HepG2 (cell line): ENCODE results near the gene SLC2A10. TPM values are rescaled to one million over a fixed set of nuclear protein-coding genes. Genes with fewer than 3 reads are reported as not detected.

Experiments used
- AFF4 ChIP-seq: sonication (generic); formaldehyde crosslinking; IDR thresholded peaks from 2 replicates; pipeline ENCODE4 v1.4.0; 2020; ENCODE audit warnings: missing genetic modification reagents
- ATRX ChIP-seq: sonication (generic); formaldehyde crosslinking; IDR thresholded peaks from 2 replicates; pipeline ENCODE4 v1.4.0; 2020; ENCODE audit warnings: missing genetic modification reagents, borderline replicate concordance
- CEBPG ChIP-seq: IDR thresholded peaks from 2 replicates; pipeline ENCODE4 v1.6.1; 2016
- DDIT3 ChIP-seq: sonication (generic); formaldehyde crosslinking; IDR thresholded peaks from 2 replicates; pipeline ENCODE4 v1.4.0; 2020; ENCODE audit warnings: mild to moderate bottlenecking, missing genetic modification reagents
- ETV5 ChIP-seq: IDR thresholded peaks from 2 replicates; pipeline ENCODE4 v1.6.1; 2018; ENCODE audit warnings: missing biosample characterization, missing genetic modification reagents, inconsistent platforms, borderline replicate concordance
- IKZF1 ChIP-seq: fragments of 450-650 bp; IDR thresholded peaks from 2 replicates; pipeline ENCODE4 v1.7.1; 2016
- KDM1A ChIP-seq: IDR thresholded peaks from 2 replicates; pipeline ENCODE4 v1.6.1; 2016; ENCODE audit warnings: missing compliant biosample characterization
- MTF2 ChIP-seq: sonication (generic); formaldehyde crosslinking; IDR thresholded peaks from 2 replicates; pipeline ENCODE4 v1.5.0; 2020; ENCODE audit warnings: missing genetic modification reagents, borderline replicate concordance
- PHB2 ChIP-seq: fragments of 450-650 bp; IDR thresholded peaks from 2 replicates; pipeline ENCODE4 v1.6.1; 2018; ENCODE audit not compliant: partially characterized antibody
- POLR2AphosphoS5 ChIP-seq: IDR thresholded peaks from 2 replicates; pipeline ENCODE4 v1.6.1; 2012; ENCODE audit warnings: low read depth, low read length
- RFXAP ChIP-seq: sonication (generic); formaldehyde crosslinking; IDR thresholded peaks from 2 replicates; pipeline ENCODE4 v1.4.0; 2020; ENCODE audit warnings: missing genetic modification reagents, borderline replicate concordance
- SNRNP70 ChIP-seq: fragments of 200-400 bp; formaldehyde crosslinking; IDR thresholded peaks from 2 replicates; pipeline ENCODE4 v1.6.1; 2017; ENCODE audit warnings: mild to moderate bottlenecking, low read depth, low read length, moderate library complexity
- SRSF9 ChIP-seq: fragments of 200-400 bp; formaldehyde crosslinking; IDR thresholded peaks from 2 replicates; pipeline ENCODE4 v1.6.1; 2018; ENCODE audit warnings: borderline replicate concordance, mild to moderate bottlenecking, low read depth, low read length; ENCODE audit not compliant: insufficient read depth, poor library complexity, severe bottlenecking
- ZNF142 ChIP-seq: sonication (generic); formaldehyde crosslinking; IDR thresholded peaks from 2 replicates; pipeline ENCODE4 v1.4.0; 2020; ENCODE audit warnings: missing genetic modification reagents
- ZNF331 ChIP-seq: sonication (generic); formaldehyde crosslinking; IDR thresholded peaks from 2 replicates; pipeline ENCODE4 v1.4.0; 2020; ENCODE audit warnings: missing genetic modification reagents
- ZNF773 ChIP-seq: sonication (generic); formaldehyde crosslinking; IDR thresholded peaks from 2 replicates; pipeline ENCODE4 v1.4.0; 2020; ENCODE audit warnings: missing genetic modification reagents, borderline replicate concordance
- ZNF816 ChIP-seq: sonication (generic); formaldehyde crosslinking; IDR thresholded peaks from 2 replicates; pipeline ENCODE4 v1.8.0; 2022; ENCODE audit warnings: missing genetic modification reagents, mild to moderate bottlenecking, borderline replicate concordance
- ZSCAN29 ChIP-seq: sonication (generic); formaldehyde crosslinking; conservative IDR thresholded peaks from 2 replicates; pipeline ENCODE4 v1.4.0; 2020; ENCODE audit warnings: mild to moderate bottlenecking, missing genetic modification reagents
- polyA plus RNA-seq, 8 experiments: library from polyadenylated mRNA; depleted of rRNA in 3 of 8; stranded (reverse) in 7 of 8; unstranded in 1 of 8; fragments of >200 nt; fragmentation: Illumina TruSeq in 4 of 8; extraction: Trizol in 4 of 8; gene quantifications; 2 replicates each; pipeline versions ENCODE4 v1.2.1 to v1.2.3, GENCODE V29; 2011 to 2016; ENCODE audit warnings: low read depth in 4 of 8, missing spikeins in 1 of 8, mixed read lengths in 1 of 8; ENCODE audit not compliant: insufficient read depth in 1 of 8
- total RNA-seq, 5 experiments: library from RNA; depleted of rRNA; stranded (reverse); fragments of >200 nt; fragmentation: Illumina TruSeq; extraction: Trizol; gene quantifications; 2 replicates each; pipeline ENCODE4 v1.2.3, GENCODE V29; 2016; ENCODE audit warnings: low read depth in 1 of 5

Gene SLC2A10
- total and polyA plus RNA-seq, 2 of the 13 experiments (the other 11 are each of a cell fraction or from before 2014, with no cell fraction given): 16.0 to 18.4 TPM

- TF ChIP-seq AFF4 (CRISPR knock-in tag) (peak; percentile 27; the same call in 1 of the 2 replicates), RFXAP (no peak), ZNF331 (peak; percentile 63; the same call in 1 of the 2 replicates), SNRNP70 (no peak), ZSCAN29 (CRISPR knock-in tag) (no peak), ETV5 (CRISPR knock-in tag) (peak; percentile 62), KDM1A (CRISPR knock-in tag) (no peak; the same call in none of the 2 replicates), CEBPG (peak; percentile 76), IKZF1 (no peak), PHB2 (no peak), SRSF9 (no peak), MTF2 (CRISPR knock-in tag) (no peak), ATRX (CRISPR knock-in tag) (no peak), DDIT3 (CRISPR knock-in tag) (no peak), ZNF773 (CRISPR knock-in tag) (no peak), ZNF816 (no peak), ZNF142 (no peak), POLR2AphosphoS5 (no peak)
Measured at GRCh38 chr20:46699651-46700359, 9.6 kb upstream of the SLC2A10 start (continued).
